ENCODE measurements around the gene UGT3A1.
"Not testable (repeated sequence)": the region's sequence is repeated elsewhere in the genome, so short reads cannot be mapped to it uniquely, and the experiment has no call there.

The UGT3A1 gene

DNA sequence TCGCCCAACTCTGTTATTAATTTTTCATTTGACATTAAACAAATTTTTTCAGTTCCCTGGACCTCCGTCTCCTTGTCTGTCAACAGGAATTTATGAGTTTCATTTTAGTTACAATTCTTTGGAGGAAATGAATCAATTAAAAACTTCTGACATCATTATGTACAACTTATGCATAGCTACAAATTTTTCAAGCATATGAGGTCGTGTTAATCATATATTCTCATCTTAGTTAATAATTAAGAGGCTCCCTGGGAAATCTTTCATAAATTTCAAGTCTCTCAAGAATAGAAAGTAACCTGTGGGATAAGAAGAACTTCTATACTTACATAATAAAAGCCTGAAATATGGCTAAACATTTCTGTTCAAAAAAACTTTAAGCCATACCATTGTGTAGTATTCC, 3.4 kb downstream of the UGT3A1 start:
- DNase-seq (ENCODE audit: low spot score), result no peak

DNA sequence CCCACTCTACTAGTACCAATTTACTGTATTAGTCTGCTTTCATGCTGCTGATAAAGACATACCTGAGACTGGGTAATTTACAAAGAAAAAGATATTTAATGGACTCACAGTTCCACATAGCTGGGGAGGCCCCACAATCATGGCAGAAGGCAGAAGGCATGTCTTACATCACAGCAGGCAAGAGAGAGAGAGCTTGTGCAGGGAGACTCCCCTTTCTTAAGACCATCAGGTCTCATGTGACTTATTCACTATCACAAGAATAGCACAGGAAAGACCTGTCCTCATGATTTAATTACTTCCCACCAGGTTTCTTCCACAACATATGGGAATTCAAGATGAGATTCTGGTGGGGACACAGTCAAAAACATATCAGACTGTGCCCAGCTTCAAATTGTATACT, 11.5 kb downstream of the UGT3A1 start:
- DNase-seq (ENCODE audit: low spot score), result no peak

DNA sequence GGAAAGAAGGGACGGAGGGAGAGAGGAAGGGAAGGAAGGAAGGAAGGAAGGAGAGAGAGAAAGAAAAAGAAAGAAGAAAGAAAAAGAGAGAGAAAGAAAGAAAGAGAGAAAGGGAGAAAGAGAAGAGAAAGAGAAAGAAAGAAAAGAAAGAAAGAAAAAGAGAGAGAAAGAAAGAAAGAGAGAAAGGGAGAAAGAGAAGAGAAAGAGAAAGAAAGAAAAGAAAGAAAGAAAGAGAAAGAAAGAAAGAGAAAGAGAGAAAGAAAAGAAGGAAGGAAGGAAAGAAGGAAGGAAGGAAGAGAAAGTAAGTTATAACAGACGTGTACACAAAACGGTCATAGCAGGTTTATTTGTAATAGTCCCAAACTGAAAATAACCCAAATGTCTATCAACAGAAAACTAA, 14.3 kb downstream of the UGT3A1 start:
- DNase-seq (ENCODE audit: low spot score), result not testable (repeated sequence)

DNA sequence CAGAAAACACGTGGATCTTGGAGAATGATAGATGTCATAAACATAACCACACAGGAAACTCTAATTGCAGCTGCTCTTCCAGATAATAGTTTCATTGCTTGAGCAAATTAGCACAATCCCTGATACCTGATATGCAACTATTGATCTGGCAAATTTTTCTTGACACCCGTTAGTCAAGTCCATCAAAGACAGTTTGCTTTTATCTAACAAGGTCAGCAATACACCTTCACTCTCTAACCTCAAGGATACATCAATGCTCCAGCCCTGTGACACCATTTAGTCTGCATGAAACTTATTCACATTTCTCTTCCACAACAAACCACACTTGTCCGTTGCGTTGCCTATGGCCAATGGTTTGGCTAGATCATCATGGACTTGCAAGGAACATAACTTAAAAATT, 16.6 kb downstream of the UGT3A1 start:
- DNase-seq (ENCODE audit: low spot score), result no peak

DNA sequence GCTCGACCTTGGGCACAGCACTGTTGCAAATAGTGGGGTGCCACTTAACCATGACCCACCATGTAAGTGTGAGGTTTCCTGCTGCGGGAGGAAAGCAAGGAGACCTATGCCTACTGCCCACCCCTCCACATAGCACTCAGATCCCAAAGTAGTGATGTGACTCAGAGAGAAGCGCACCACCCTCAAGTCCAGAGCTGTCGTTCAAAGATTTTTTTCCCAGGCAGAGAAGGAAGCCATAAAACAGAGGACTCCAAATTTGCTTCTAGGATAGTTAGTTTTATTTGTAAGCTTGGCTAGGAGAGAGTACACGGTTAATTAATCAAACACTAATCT, 19.3 kb downstream of the UGT3A1 start:
- no peak for DNase-seq (ENCODE audit: low spot score)

DNA sequence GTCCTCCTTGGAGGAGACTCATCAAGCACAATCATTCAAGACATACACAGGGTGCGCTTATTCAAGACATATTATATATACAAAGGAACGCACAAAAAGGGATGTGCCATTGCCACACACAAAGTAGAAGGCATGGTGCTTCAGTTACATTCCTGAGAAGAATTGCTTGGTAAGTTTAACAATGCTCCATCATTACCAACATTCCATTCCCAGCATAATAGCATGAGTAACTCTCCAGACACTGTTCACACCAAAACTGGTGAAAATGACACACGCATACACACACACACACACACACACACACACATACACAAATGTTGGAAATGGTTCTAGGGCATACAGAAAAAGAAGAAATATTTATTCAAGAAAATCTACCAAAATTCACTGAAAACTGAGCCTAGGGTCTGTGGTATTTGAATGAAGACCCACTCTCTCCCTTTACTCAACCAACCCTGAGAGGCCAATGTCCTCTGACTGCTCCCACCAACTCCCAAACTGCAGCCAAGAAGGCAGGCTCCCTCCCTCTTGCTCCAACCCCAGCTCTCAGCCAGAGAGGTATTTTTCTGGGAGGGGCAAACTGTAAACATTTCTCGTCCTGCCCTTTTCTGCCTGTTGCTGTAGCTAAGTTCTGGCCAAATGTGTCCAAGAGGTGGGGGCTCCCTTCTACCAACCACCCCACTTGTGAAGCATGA, 19.9 kb downstream of the UGT3A1 start:
- peak; percentile 12 for DNase-seq (ENCODE audit: low spot score)

DNA sequence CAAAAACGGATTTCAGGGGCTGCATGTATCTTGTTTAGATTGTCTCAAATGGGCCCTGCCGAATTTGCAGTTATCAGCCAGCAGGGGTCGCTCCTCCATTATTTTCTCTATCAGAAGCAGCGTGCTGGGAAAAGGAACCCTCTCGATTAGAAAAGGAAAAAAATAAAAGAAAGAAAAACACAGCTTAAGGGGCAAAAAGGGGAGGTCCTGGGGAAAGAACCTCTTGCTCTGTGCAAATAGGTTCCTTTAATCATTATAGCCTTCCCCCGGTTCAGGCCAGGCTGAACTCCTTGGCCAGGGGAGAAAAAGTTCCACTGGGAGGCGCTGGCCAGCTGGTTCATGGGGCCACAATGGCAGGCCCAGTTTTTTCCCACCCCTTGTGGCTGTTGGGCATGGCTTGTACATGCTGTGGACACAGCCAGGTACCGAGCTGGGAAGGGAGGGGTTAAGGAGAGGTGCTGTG, 27.8 kb downstream of the UGT3A1 start:
- peak; percentile 12 for DNase-seq (ENCODE audit: low spot score)

DNA sequence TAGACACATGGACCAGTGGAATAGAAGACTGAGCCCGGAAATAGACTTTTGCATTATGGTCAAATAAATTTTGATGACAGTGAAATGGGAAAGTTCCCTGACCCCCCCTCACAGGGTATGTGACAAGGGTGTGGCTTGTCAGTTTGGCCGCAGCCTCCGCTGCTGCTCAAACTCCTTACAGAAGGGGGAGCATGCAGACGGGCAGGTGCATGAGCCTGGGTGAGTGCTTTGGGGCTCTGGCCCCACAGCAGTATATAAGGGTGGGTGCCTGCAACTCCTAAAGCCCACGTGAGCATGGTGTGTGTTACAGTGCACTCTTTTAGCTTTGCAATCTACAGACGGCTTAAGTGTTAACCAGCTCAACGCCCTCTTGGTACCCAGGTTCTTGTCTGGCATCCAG, 30.9 kb downstream of the UGT3A1 start:
- DNase-seq (ENCODE audit: low spot score), result no peak

DNA sequence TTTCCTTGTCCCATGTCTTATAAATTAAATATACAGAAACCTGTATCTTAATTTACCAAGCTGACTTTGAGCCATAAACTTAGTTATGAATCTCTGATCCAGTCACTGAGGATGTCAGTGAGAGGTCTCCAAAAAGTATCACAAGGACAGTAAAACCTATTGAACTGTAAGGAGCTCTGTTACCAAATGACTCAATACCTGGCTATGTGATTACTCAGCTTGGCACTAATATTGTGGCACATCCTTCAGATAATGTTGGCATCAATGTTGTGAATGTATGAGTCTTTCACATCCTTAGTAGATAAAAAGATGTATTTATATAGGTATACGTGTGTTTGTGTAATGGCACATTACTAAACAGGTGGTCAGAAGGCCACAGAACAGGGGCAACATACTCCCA, 34.8 kb downstream of the UGT3A1 start:
- no peak for DNase-seq (ENCODE audit: low spot score)

DNA sequence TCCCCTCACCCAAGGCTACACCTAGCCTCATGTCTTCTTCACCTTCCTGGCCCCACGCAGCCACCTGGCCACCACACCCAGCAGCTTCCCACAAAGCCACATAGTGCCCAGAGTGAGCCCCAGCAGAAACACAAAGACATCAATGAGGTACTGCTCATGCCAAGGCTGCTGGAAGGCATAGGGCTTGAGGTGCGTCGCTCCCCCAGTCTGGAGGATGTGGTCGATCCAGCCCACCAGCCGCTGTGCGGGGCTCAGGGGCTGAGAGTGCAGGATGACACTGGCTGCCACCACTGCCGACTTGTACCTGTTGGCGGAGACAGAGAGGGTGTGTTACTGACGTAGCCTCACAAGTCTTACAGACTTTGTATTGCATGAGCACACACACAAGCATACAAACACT, 37.0 kb downstream of the UGT3A1 start:
- no peak for DNase-seq (ENCODE audit: low spot score)

DNA sequence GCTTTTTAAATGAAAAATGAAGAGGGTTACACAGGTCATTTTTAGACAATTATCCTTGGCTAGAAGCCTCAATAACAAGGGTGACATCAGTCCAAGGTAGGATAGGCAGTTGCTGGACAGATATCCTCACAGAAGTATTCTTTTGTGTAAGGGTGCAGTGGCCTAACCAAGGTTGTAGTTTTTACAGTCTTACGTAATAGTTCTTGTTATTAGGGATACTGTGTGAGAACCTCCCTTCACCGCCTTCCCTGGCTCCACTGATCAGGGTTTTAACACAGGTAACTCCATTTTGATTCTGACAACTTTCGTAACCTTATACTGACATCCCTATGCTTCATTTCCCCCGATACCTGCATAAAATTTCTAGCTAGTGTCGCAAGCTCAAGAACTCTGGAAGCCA, 44.1 kb downstream of the UGT3A1 start:
- no peak for DNase-seq (ENCODE audit: low spot score)

DNA sequence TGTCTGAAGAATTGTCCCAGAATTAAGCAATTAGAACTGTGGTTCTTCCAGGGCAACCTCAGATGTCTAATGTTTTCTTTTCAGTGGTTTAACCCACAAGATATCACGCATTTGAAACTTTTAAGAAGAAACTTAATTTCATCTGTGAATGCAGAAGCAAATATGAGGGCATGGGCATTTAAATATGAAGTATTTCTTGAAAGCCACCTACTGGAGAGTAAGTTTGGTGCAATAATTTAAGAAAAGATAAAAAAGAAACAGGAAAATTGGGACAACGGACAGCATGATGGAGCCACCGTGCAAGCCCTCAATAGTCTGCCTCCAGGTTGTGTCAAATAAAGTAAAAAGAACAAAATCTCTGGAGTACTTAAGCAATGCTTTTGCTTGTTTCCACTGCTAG, 51.6 kb downstream of the UGT3A1 start:
- no peak for DNase-seq (ENCODE audit: low spot score)

DNA sequence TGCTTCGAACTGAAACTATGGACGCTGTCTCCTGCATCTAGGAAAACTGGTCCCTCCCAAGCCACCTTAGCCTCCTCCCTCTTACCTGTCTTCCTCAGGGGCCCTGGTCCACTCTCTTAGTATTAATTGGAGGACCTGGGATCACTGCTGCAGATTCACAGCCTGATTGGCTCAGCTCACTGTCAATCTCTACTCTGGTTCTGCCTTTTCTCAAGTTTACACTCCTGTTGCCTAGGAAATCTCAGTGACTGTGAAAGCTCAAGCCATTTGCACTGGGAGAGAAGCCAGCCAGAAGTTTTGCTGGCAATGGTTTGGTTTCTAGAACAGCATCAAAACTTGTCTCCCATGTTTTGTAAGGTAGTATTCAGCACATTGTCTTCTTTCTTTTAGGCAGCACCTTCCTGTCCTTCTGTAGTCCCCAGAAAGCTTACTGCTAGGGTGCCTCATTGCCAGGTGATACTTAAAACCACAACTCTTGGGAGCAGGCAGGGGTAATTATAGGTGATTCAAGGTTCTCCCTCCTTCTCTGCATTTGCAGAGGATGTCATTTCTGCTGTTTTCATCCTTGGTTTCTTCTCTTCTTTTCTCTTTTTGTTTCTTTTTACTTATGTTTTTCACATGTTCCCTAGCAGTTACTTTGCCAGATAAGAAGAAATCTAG, 52.5 kb downstream of the UGT3A1 start, which contains the start of gene CAPSL:
Gene CAPSL (minus strand): TSS at position 55 of the 660 bp plus-strand sequence. CDS start 17,502 bp downstream, outside the sequence.
- peak; percentile 53 for DNase-seq (ENCODE audit: low spot score)

DNA sequence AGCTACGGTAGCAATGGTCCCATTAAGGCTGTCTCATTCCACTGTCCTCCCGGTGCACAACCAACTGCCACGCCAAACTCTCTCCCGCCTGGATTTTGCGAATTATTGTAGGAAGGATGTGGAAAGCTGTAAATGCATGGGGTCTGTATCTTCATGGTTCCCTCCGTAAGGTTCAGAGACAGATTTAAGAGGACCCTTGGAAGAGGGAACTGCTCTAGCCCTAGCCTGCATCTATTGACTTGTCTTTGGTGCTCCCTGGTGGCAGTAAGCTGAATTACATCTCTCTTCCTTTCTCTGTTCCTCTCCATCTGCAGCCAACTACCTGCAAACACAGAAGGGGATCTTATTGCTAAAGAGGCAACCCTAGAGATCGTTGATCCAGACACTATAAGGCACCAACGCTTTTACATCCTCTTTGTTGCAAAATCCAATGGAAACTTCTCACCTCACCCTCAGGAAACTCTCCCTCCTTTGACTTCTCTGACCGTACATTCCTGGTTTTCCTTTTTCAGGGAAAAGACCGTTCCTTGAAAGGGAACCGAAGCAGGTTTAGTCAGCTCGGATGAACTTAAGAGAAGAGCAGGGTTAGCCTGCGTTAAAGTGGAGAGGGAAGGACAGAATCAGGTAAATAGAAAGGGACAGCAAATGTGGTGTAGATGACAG, 64.7 kb downstream of the UGT3A1 start:
- DNase-seq (ENCODE audit: low spot score), result peak; percentile 65

DNA sequence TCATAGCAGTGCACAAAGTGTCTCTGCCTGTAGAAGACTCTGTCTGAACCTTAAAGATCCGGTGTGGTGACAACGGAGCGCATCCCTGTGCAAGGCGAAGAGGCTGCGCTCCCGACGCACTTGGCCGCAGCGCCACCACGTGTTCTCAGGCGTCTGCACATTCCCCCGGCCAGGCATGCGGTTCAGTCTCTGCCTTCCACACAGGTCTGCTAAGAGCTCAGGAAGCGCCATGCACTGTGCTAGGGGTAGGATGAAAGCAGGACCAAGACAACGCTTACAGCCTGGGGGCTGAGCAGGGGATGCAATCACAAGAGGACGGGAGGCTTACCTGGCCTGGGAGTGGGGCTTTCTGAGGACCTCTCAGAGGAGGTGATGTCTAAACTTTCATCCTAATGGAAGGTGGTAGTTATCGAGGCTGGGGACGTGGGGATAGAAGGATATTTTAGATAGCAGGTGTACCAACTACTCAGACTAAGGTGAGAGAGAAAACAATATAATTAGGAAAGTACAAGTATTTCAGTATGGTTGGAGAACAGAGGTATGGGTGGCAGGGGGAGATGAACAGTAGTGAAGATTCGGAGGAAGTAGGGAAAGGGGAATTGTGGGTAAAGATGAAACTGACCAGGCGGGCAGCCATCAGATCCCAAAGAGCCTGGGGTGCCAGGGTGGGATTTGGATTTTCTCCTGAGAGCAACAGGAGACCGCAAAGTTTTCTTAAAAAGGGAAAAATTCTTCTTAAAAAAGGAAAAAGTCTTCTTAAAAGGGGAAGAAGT, 66.1 kb downstream of the UGT3A1 start:
- peak; percentile 81 for DNase-seq (ENCODE audit: low spot score)

DNA sequence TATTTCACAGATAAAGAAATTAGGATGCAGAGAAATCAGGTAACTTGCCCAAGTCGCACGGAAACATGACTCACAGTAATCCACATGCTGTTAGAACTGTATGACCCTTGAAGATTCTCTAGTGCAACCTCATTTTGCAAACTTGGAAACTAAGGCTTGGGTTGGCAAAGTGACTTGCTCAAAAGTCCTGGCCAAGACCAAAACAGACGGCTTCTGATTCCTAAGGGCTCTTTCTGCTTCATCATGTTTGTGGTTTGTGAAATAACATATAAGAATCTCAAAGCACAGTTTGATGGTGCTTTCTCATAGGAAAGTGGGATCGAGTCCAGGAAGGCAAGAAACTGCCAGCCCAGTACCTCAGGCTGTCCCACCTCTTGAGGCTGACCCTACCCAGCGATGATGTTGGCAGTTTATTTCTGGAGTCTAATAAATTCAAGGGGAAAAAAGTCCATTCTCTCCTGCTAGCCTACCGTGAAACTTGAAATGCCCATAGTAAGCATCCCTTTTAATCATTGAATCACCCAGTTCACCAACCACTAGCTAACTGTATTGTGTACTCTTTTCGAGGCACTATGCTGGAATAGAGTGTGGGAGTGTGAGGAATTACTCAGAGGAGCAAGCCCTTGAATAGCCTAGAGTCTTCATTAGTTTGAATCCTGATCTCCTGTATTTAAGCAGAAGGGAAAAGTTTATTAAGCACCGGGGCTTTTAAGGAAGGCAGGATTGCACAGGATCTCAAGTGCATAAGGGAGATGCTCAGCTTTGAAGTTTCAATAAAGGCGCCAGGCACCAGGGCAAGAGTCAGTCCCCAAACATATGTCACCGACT, 66.9 kb downstream of the UGT3A1 start:
- peak; percentile 68 for DNase-seq (ENCODE audit: low spot score)

DNA sequence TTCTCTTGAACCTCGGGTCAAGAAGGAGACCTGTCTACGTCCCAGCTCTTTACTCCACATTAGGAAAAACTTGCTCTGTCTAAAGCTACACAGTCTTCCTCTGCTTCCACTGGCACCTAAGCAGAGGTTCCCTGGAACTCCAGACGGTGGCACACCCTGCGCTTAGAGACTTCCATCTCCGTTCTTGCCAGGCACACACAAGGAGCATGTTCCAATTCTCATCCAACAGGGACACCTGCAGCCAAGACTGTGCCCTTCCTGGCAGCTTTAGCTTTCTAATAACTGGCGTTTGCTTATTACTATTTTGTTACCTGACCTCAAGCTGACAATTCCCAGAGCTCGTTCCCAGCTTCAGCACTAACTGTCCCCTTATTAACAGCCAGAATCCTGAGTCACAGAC, 68.7 kb downstream of the UGT3A1 start:
- DNase-seq (ENCODE audit: low spot score), result no peak

DNA sequence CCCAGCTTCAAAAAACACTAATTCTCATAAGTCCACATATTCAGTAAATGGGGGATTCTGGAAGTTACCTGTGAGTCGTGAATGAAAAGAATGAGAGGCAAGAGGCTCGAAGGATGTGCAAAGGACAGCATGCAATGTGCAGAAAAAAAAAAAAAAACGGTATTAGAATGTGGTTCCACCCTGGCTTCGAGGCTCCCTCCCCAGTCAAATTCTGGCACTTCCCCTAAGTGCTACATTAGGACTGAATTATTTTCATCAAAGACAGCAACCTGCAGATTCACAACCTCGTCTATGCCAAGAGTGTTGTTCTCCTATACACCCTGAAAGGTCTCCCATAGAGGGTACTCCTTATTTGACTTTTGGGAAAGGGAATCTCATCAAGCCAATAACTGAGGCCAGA, 69.3 kb downstream of the UGT3A1 start:
- no peak for DNase-seq (ENCODE audit: low spot score)

DNA sequence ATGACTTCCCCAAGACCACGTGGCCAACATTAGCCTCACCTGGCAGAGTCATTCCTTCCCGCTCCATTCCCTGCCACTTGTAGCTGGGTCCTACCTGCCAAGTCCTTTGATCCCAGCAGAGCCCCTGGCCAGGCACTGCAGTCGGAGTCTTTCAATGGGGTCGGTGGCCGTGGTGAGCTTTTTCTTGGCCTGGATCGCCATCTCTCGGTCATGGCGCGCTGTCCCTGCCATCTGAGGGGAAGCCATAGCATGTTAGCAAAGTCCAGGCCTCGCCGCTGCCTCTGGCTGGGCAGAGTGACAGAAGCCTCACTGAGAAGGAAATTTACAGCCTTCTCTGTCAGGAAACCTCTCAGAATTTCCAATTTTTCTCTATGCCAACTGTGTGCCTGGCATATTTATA, 70.3 kb downstream of the UGT3A1 start:
- no peak for DNase-seq (ENCODE audit: low spot score)

DNA sequence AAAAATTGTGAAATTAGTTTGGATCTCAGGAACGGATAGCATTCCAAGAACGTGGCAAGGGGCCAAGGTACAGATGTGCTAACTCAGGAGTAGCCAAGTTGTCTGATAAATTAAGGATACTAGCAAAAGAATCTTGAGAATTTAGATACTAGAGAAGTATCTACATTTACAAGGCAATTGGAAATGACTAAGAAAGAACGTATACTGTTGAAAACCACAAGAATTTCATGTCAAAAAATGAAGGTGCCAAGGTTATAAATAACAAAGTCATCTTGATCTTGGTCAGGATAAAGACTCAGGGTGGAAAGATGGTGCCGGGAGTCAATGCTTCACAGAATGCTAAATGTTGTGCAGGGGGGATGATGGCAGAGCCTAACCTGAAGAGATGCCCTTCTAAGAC, 72.0 kb downstream of the UGT3A1 start:
- DNase-seq (ENCODE audit: low spot score), result peak; percentile 85

DNA sequence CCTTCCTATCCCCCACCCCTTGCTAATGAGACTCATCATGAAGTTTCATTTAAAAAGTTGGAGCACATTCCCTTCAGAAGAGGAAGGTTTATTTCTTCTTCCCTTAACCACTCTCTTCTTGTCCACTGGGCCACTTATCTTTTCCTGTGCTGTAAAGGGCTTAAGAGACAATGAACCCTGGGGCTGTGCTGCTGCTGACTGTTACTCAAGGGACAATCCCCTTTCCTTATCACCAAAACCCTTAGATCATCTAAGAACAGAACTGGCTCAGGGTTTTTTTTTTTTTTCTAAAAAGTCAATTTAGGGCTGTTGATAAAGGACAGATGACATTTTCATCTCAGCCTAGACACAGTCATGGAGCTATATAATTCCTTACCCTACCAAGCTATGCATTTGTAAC, 82.4 kb downstream of the UGT3A1 start:
- DNase-seq (ENCODE audit: low spot score), result no peak

DNA sequence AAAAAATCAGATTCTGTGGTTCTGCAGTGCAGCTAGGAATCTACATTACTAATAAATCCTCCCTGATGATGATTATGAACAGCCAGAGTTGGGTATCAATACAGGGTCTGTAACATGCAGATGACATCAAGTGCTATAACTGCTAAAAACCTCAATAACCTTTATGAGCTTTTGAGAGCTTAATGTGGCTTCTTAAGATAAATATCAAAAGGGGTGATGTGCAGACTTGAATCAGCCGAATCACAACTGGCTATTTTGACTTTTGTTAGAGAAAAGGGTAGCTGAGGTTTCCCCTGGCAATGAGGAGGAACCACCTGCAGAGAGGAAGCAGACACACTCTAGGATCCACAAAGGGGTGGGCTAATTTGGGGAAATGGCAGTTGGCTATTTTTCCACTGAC, 83.0 kb downstream of the UGT3A1 start:
- no peak for DNase-seq (ENCODE audit: low spot score)

All from AG08395 (cell line).